Stimulated activated CD4-positive, alpha-beta T cell treated with anti-CD3 and anti-CD28 coated beads, Interleukin-1b, Interleukin-23, amount 100 ng/mL, for 4 hours (primary cell): ENCODE measurements around the gene LRRC28.
"Not testable (repeated sequence)": the region's sequence is repeated elsewhere in the genome, so short reads cannot be mapped to it uniquely, and the experiment has no call there.

Experiments used
- DNase-seq, 2 donors: peaks; one replicate each; pipeline ENCODE4 v3.0.0-alpha.2; 2020; ENCODE audit warnings: low read depth in 2 of 2

The LRRC28 gene

DNA sequence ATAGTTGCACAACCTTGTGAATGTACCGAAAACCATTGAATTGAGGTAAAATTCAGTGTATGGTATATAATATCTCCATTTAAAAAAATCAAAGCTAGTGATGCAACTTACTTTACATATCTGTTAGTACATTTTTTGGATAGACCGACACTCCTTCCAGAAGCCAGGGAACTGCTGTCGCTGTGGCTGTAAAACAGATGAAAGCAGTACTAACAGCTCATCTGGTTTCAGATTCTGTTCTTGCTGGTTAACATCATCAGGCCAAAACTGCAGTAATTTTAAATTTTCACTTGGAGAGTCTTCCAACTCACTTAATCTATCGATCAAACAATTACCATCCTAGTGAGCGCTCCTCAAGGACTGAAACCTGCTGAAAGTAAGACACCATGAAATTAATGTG lies 145.1 kb downstream of the LRRC28 start:
- no peak for DNase-seq

DNA sequence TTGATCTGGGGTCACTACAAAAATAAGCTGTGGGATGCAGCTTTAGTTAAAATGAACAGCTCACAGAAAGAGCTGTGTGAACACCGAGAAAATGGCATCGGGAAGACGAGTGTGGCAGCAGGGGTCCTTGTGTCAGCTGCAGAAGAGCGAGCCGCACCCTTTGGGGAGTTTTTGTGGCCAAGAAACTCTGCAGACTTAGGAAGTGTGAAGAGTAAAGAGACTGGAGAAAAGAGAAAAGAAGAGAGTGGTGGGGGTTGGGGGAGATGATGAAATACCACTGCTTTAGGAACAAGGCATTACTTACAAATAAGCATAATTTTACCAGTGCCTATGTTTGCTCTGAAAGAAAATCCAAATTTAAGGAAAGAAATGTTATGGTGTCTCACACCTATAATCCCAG lies 147.8 kb downstream of the LRRC28 start:
- DNase-seq = no peak

DNA sequence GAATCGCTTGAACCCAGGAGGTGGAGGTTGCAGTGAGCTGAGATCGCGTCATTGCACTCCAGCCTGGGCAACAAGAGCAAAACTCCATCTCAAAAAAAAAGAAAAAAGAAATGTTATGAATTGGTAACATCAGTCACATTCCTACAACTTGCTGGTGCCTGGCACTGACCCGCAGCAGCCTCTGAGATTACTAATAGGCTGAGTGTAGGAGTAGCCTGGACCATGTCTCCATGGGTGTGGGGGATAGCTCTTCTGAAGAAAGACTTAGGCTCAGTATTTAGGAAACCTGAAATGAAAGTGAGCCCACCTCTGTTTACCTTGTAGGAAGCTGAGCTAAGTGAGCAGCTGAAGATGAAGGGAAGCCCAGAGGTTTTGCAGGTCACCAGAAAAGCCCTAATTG lies 148.3 kb downstream of the LRRC28 start:
- no peak for DNase-seq

DNA sequence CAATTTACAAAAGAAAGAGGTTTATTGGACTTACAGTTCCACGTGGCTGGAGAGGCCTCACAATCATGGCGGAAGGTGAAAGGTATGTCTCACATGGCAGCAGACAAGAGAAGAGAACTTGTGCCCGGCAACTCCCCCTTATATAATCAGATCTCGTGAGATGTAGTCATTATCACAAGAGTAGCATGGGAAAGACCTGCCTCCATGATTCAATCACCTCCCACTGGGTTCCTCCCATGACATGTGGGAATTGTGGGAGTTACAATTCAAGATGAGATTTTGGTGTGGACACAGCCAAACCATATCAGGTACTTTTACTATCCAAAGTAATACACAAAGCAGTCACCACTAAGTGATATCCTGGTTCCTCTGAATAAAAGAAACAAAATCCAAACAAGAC lies 149.9 kb downstream of the LRRC28 start:
- DNase-seq = not testable (repeated sequence)

DNA sequence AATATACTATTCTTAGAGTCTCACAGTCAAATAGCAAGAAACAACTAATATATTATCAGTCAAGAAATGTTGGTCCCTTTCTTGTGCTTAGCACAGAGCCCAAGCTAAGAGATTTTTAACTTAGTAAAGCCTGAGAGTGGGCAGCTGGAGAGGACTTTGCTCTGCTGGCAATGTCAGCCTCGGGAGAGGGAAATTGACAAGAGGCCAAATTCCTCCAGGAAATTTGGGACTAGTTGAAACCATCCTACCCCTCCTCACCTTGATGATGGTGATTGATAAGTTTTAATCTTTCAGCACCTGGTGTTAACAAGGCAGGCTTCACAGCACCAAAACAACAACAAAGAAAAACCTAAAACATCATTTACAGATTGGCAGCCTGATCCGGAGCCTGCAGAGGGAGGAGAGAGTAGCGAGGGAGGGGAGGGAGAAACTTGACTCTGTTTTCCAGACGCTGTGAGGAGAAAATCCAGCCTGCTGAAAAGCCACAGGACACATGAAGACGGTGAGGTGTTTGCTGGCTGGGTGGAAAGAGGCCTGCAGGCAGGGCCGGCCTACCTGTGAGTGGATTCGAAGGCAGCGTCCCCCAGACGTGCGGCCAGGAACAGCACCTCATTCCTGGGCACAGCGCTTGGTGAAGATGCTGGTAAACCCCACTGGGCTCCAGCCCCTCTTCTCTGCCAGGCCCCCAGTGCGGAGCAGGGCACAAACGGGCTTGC lies 150.9 kb downstream of the LRRC28 start:
- DNase-seq = no peak

DNA sequence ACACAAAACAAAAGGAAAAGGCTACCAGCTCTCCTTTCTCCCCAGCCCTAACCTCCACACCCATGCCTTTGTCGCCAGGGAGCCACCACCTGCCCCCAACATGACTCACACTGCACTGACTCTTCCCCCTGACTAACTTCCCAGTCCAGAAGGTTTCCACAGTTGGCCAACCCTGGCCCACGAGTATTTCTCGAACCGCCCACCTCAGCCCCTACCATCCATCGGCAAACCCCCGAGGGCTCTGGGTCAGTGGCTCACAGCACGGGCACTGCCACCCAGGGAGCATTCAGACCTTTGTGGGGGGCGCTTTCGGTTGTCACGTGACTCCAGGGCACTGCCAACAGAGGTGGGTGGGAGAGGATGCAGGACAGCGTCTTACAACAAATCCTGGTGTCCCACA lies 152.3 kb downstream of the LRRC28 start:
- DNase-seq = no peak

DNA sequence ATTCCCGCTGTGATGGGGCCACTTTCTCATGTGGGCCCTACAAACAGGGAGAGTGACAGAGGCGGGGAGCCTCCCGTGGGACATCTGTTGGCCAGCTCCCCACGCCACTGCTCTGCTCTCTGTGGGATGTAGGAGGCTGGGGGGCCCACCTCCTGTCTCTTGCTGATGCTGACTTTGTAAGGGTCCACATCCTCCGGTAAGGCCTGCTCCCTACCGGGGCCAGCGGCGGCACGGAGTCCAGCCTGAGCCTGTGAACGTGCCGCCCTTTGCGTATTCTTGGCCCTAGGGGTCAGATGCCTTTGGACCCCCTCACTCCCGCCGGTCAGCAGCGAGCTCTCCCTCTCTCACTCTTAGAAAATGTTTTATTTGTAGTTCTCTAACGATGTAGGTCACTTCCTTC lies 153.2 kb downstream of the LRRC28 start:
- DNase-seq = no peak

DNA sequence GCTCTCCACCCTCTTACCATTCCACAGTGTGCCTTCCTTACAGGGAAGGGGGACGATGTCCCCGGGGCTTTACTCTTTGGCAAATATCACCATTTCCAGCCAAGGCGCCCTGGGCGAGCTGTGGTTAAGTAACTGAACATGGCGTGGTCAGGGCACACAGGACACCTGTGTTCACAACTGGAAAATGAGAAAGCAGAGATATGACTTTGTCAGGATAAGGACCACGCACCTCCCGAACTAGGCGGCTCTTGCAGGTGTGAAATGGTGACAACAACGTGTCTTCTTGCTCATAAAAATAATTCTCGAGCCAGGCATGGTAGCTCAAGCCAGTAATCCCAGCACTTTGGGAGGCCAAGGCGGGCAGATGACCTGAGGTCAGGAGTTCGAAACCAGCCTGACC lies 154.8 kb downstream of the LRRC28 start:
- no peak for DNase-seq

DNA sequence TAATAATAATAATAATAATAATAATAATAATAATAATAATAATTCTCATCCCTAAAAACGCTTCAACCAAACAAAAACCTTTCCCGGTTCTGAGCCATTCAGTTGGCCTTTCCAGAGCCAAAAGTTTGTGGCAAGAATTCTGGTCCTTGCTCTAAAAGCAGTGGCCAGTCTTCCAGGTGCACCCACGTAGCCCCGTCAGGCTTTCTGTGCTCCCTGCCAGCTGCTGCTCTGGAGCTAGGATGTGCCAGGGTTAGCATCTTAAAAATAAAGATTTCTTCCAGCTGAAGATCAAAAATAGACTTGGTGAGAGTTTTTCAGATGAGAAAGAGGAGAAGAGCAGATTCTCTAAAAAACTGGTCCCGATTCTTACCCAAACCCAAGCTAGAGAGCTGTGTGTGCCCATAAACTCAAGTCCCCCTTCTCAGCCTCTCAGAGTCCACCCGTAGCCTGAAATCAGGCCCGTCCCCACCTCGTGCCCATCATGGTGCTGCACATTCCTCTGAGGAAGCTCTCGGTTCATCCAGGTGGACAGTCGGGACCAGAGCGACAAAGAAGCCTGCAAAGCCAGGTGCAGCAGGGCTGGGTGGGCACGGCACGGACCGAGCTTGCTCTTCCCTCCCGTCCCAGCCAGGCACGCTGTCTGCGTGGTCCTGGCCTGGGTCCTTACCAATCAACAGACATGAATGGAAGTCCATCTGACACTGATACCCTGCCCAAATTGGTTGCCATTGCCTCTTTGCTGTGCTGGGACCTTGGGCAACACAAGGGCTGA lies 155.6 kb downstream of the LRRC28 start:
- no peak for DNase-seq

DNA sequence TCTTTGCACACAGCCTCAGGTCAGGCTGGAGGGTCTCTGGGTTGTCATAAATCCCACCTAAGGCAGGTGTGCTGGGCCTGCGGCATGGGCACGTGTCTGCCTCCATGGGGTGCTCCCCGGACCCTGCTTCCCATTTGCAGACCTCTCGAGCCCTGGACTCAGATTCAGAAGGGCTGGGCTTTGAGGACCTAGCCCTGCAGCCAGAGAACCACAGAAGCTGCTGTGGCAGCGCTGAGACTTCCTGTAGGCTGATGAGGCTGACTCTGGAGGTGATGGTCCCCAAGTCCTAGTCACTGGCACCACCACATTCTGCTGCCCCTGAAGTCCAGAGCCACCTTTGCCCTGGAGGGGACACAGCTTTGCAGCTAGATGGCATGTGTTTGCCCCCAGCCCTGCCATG lies 156.4 kb downstream of the LRRC28 start:
- no peak for DNase-seq

DNA sequence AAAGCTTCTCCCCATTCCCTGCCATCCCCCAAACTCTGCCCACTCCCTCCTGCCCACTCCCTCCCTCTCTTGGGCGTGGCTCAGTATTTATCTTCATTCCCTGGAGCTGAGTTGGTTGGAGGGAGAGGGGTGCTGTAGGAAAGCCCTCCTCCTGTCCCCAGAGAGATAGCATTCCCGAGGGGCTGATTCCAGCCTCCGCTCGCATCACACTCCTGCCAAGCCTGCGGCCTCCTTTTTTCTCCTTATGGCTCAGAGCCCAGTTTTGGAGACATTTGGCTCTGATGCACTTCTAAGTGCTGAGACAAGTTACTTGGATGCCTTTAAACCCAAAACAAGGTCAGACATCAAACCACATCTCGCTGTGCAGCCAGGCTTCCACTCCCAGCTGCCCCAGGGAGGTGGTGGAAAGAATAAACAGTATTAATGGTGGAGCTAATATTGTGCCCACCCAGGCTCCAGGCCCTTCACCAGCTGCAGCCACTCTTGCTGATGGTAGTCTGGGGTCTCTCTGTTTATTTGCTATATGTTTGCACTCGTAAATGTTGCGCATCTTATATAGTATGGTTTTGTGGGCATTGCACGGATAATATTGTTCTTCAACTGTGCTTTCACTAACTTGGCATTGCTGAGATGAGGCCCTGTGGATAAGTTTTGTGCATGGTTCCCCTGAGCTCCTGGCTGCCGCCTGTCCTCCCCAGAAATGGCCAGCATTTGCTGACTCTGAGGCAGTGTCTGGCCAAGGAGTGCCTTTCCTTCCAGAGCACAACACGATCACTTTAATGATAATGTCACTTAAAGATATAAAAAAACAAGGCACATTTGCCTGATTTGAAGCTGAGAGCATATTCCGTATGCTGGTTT lies 157.2 kb downstream of the LRRC28 start:
- no peak for DNase-seq

DNA sequence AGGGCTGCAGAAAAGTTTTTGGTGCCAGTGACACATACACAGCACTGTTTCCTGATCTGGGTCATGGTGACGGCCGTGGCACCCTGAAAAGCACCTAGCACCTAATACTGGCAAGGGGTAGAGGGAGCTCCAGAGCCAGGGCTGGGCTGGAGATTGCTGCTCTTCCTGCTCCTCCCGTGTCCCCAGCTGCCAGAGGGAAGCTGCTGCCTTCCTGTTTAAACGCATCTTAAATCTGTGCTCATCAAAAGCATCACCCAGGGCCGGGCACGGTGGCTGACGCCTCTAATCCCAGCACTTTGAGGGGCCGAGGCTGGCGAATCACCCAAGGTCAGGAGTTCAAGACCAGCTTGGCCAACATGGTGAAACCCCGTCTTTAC lies 157.8 kb downstream of the LRRC28 start:
- DNase-seq = peak in 1 of 2 donors; percentile 16

DNA sequence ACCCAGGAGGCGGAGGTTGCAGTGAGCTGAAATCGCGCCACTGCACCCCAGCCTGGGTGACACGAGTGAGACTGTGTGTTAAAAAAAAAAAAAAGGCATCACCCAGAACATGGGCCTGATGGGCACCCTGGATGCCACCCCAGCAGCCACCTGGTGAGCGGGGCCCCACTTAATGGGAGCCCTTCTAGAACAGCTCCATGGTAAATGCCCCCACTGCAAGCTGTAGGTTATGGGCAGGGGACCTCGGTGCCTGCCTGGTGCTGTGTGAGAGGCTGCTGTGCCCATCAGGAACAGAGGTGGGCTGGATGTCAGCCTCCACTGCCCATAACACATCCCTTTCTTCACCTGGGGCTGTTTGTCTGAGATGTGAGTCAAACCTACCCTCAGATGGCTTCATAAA lies 158.3 kb downstream of the LRRC28 start:
- no peak for DNase-seq

DNA sequence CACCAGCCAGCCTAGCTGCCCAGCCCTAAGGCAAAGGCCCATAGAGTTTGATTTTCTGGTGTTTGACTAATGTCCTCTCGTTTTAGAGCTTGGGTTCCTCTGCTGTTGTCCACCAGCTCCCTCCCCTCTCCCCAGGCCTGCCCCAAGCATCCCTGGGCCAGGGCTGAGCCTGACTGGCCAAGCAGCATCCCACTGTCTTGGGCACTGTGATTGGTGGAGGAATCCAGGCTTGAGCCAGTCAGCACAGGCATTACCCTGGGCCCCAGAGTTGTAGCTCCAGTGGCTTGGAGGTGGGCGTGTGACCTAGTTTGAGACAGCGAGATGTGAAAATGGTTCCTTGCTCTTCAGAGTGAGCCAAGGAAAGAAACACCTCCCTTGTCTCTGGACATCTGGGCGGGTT lies 159.2 kb downstream of the LRRC28 start:
- DNase-seq = no peak

DNA sequence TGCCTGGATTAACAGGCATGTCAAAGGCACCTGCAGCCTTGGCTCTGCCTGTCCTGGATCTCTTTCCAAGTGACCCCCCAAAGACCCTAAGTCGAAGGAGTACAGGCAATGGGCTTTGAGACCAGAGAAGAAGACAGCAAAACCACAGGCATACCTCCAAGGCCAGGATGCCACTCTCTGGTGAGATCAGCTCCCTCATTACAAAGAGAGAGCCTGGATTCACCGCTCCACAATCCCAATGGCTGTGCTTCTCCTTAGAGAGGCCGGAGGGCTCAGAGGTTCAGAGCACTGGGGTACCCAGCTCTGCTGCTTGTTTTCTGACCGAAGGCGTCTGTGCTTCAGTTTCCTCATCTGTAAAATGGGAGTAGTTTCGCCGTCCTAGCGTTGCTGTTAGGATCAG lies 160.0 kb downstream of the LRRC28 start:
- DNase-seq = no peak

DNA sequence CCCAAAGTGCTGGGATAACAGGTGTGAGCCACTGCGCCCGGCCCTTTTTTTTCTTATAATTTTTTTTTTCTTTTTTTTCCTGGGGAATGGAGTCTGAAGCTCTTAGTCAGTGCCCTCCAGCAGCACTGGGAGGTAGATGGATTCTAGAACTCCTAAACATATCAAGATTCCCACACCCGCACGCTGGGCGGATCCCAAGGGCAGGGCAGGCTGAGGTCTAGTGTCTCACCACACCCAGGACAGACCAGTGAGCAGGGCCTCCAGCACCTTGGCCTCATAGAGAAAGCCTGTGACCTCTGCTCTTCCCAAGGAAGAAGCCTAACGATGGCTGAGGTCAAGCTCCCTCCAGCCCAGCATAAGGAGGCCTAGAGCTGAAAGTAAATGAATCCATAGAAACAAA lies 160.8 kb downstream of the LRRC28 start:
- no peak for DNase-seq

DNA sequence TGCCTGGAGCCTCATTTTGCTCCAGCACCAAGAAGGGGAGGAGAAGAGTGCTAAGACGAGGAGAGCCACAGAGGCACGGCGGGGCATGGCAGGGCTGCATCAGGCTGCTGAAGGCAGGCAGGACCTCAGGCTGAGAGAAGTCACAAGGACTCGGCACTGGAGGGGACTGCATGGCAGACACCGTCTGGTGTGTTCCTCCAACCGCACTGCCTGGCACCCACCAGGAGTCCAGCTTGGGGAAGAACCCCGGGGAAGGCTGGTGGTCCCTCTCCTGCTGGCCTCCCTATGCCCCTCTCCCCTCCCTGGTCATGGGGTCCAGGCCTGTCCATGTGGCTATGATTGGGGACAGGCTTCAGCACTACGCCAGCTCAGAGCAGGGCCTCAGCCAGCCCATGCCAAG lies 161.3 kb downstream of the LRRC28 start:
- no peak for DNase-seq

DNA sequence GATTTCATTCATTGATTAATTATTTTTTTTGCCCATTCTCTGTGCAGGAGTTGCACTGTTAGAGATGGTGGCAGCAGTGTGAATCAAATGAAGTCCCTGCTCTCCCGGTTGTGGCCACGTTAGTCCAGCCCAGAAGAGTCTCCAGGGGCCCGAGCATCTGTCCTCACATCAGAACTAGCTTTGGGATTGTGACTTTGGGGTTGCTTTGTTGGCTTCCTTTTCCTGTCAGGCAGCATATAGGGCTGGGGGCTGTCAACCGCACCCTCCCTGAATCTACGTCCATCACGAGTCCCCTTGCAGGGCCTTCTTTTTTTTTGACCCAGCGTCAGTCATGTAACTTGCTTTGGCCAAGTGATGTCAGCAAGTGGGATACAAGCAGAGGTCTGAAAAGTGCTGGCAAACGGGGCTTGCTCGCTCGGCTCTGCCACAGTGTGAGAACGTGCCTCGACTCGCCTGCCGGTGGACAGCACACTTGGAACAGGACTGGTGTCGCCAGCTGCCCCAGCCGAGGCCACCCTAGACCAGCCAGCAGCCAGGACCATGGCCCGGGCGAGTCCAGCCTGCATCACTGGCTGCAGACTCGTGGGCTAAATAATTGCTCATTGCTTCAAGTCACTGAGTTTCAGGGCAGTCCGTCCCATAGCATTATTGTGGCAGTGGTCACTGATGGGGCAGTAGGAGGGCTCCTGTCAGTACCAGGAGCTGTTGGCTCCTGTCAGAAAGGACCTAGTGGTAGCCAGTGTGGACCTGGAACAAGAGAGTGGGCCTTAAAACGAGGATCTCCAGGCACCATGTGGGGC lies 162.9 kb downstream of the LRRC28 start:
- no peak for DNase-seq

DNA sequence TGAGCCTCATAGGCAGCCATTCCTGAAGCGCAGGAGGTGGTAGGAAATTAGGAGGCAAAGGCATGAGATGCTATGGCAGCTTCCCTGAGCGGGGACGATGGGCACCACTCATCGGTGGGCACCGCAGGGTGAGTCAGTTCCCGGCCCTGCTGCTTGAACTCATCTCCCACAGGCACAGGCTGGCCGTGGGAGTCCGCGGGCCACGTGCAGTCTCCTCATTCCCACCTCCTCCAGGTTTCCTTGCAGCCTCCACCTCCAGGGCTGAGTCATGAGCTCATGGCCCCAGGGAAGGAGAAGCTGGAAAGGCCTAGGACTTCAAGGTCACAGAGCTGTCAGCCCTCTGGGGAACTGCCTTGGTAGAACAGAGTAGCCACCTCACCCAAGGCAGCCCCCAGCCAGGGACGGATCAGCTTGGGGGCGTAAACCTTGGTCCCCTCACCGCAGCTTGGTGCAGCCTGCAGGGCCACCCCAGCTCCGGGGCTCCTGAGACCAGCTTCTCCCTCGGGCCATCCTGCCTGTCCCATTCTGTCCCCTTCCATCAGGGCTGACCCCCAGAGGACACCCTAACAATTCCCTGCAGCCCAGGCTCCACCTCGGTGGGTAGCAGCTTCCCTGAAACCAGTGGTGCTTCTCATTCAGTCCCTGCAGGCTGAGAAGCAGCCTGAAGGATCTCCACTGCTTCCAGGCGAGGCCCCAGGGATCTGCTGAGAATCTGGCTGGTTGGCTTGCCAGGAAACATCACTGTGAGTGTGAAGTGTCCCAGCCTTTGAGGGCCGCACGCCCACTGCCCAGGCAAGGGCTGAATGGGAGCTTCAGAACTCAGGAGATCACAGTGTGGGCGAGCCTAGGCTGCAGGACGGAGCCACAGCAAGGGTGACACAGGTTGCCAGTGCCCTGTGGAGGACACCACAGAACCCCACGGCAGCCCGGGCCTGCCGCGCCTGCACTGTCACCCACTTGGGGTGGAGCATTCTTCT lies 163.8 kb downstream of the LRRC28 start:
- no peak for DNase-seq
